Measurements from ENCODE around the gene SLC35F3. TPM values are rescaled to one million over a fixed set of nuclear protein-coding genes. Genes with fewer than 3 reads are reported as not detected.

SLC35F3 gene
- total and polyA plus RNA-seq, 12 donors = 0.12 to 3.2 (median 0.46) TPM

- no peak for DNase-seq
- no peaks in the 10 kb centered on the region for H3K36me3 ChIP-seq (replicated peaks in 1 of 2)
- H3K27me3 ChIP-seq = no peaks in the 10 kb centered on the region
- intact Hi-C loops (cut with DNase I) = no loop called here
- no peak overlapping the region for H3K27ac ChIP-seq
- 89 to 95% (median 95%) methylated on average over 2 of the region's 2 CpGs for WGBS, 4 donors
- H3K9me3 ChIP-seq (replicated peaks in 1 of 3) = no peaks in the 10 kb centered on the region
- TF ChIP-seq CTCF (IDR thresholded peaks at IDR 0.05) (no peak), POLR2A (IDR thresholded peaks at IDR 0.05) (no peak)
- H3K4me3 ChIP-seq = no peak overlapping the region
- H3K4me1 ChIP-seq (replicated peaks in 1 of 2) = no peaks in the 10 kb centered on the region
Observed at GRCh38 chr1:233945979-233946378, 41.5 kb downstream of the SLC35F3 start.

- no peak for DNase-seq
- Histone ChIP-seq H3K4me1 (replicated peaks in 1 of 2) (no peaks in the 10 kb centered on the region), H3K27me3 (no peaks in the 10 kb centered on the region), H3K36me3 (replicated peaks in 1 of 2) (no peaks in the 10 kb centered on the region), H3K27ac (no peak overlapping the region), H3K4me3 (no peak overlapping the region), H3K9me3 (replicated peaks in 1 of 3) (peaks cover 0 to 1% (median 0%) of the 10 kb centered on the region in 3 donors)
- WGBS, 4 donors = 95 to 100% (median 100%) methylated on average over 1 of the region's 1 CpG
- TF ChIP-seq POLR2A (IDR thresholded peaks at IDR 0.05) = no peak
- no peak for TF ChIP-seq CTCF (IDR thresholded peaks at IDR 0.05)
- intact Hi-C loops (cut with DNase I) = no loop called here
Observed at GRCh38 chr1:233946724-233947123, 42.2 kb downstream of the SLC35F3 start.

- Histone ChIP-seq H3K4me1 (replicated peaks in 1 of 2) (no peaks in the 10 kb centered on the region), H3K9me3 (replicated peaks in 1 of 3) (peaks cover 0 to 6% (median 0%) of the 10 kb centered on the region in 3 donors), H3K27ac (no peak overlapping the region), H3K27me3 (no peaks in the 10 kb centered on the region), H3K4me3 (no peak overlapping the region), H3K36me3 (replicated peaks in 1 of 2) (no peaks in the 10 kb centered on the region)
- TF ChIP-seq CTCF (IDR thresholded peaks at IDR 0.05) (no peak), POLR2A (IDR thresholded peaks at IDR 0.05) (no peak)
- 47 to 64% (median 58%) methylated on average over 1 of the region's 1 CpG for WGBS, 4 donors
- no peak for DNase-seq
- intact Hi-C loops (cut with DNase I) = no loop called here
Observed at GRCh38 chr1:233951804-233952203, 47.3 kb downstream of the SLC35F3 start.

- no peak for DNase-seq
- H3K4me1 ChIP-seq (replicated peaks in 1 of 2) = no peaks in the 10 kb centered on the region
- intact Hi-C loops (cut with DNase I) = no loop called here
- H3K27ac ChIP-seq = no peak overlapping the region
- no peaks in the 10 kb centered on the region for H3K36me3 ChIP-seq (replicated peaks in 1 of 2)
- WGBS, 4 donors = 95 to 98% (median 96%) methylated on average over 4 of the region's 4 CpGs
- H3K27me3 ChIP-seq = no peaks in the 10 kb centered on the region
- H3K4me3 ChIP-seq = no peak overlapping the region
- no peak for TF ChIP-seq CTCF (IDR thresholded peaks at IDR 0.05)
- no peak for TF ChIP-seq POLR2A (IDR thresholded peaks at IDR 0.05)
- H3K9me3 ChIP-seq (replicated peaks in 1 of 3) = no peaks in the 10 kb centered on the region
Observed at GRCh38 chr1:233957691-233958090, 53.2 kb downstream of the SLC35F3 start.

All from adrenal gland (tissue), 12 donors.